ENCODE measurements around the gene COL4A3. TPM values are rescaled to one million over a fixed set of nuclear protein-coding genes. Genes with fewer than 3 reads are reported as not detected.

COL4A3 gene
- total RNA-seq, 4 donors from 2014 or later = 0.19 to 7.7 (median 4.5) TPM

DNA sequence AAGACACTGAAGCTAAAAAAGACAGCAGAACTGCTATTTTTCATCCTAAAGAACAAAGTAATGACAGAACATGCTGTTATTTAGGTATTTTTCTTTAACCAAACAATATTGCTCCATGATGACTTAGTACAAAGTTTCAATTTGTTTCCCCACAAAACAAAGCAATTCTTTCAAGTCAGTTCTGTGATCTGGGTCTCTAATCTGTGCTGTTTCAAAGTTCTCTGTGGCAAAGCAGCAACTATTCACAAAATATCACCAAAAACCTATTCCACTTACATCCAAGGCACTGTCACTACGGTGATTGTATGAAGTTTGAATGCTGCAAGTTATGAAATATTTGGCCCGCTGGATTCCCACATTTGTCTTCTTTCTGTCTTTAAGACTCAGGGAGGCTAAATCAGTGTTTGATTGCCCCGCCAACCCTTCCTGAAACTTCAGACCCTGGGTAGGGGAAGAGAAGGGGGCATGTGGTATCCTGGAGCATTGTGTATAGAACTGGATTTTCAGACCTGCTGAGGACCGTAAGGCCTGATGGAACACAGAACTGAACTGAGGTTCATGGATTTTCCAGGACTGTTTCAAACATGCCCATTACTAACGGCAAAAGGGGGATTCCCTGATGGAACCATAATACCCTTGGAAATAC is 147.6 kb downstream of the COL4A3 start:
- no peak for TF ChIP-seq CTCF (IDR thresholded peaks at IDR 0.05; ENCODE audit: low read depth)

DNA sequence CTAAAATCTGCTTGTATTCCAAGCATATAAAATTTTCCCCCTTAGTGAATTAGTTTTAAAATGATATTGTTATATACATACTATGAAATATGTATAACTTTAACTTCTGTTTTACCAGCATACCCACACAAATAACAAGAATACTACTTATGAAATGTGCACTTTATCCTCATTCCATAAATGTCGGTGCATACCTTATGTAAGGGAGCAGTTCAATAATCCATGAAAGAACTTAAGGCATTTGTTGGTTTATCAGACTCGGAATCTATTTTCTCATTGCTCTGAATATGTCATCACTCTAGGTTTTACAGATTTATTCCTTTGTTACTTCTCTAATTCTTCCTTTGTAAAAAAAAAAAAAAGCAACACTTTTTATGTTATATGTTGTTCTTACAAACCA is 148.2 kb downstream of the COL4A3 start:
- TF ChIP-seq CTCF (IDR thresholded peaks at IDR 0.05; ENCODE audit: low read depth) = no peak

GRCh38 chr2:227313310-227313709 is 148.9 kb downstream of the COL4A3 start:
- no peak for TF ChIP-seq CTCF (IDR thresholded peaks at IDR 0.05; ENCODE audit: low read depth)

GRCh38 chr2:227317834-227318233 is 153.4 kb downstream of the COL4A3 start:
- TF ChIP-seq CTCF (IDR thresholded peaks at IDR 0.05; ENCODE audit: low read depth) = no peak

- no peak for TF ChIP-seq CTCF (IDR thresholded peaks at IDR 0.05; ENCODE audit: low read depth)
Measured at GRCh38 chr2:227320305-227321094, 156.1 kb downstream of the COL4A3 start.

DNA sequence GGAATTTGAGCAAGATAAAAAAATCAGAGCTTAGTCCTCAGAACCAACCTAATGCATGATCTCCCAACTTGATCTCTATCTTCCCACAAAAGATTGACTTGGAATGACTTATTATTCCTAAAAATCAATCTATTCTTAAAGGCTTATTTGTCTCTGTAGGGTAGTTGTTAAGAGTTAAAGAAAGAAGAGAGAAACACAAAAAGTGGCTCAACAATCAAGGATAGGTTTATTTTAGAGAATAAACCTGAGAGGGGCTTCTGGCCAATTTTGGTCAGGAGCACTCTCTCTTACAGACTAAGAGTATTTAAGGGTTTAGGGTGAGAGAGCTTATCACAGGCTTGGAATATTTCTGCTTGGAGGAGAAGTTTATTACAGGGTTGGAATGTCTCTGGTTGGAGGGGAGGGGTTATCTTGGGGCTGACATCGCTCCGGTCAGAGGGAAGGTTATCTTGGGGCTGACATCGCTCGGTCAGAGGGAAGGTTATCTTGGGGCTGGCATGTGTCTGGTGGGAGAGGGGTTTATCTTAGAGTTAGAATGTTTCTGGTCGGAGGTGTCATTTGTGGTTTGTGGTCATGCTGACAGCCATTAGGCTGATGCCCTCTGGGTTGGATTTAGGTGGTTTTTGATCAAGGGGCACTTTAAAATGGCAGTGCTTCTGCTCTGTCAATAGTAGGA is 158.2 kb downstream of the COL4A3 start:
- TF ChIP-seq CTCF (IDR thresholded peaks at IDR 0.05; ENCODE audit: low read depth) = no peak

- no peak for TF ChIP-seq CTCF (IDR thresholded peaks at IDR 0.05; ENCODE audit: low read depth)
Measured at GRCh38 chr2:227323818-227324217, 159.4 kb downstream of the COL4A3 start.
